ENCODE results near the gene MAN1A1. TPM values are rescaled to one million over a fixed set of nuclear protein-coding genes. Genes with fewer than 3 reads are reported as not detected.

The MAN1A1 gene
- polyA plus RNA-seq, 1 donor (not counting 4 experiments of a cell fraction or from before 2014, with no cell fraction given) = 20.2 TPM

- Histone ChIP-seq H3K9me1 (ENCODE audit: control insufficient read depth, extremely low read depth, insufficient read depth, low read length) (no peaks in the 10 kb centered on the region), H4K20me1 (ENCODE audit: control insufficient read depth, extremely low read depth, insufficient read depth, low read length) (no peaks in the 10 kb centered on the region), H3K4me2 (ENCODE audit: control insufficient read depth, extremely low read depth, insufficient read depth, low read depth, low read length) (no peak overlapping the region), H3K4me3 (ENCODE audit: control insufficient read depth in 2 of 3, extremely low read depth in 1 of 3, insufficient read depth in 2 of 3, low read depth in 1 of 3, low read length in 3 of 3) (no peak overlapping the region), H2AFZ (ENCODE audit: control insufficient read depth, low read length) (no peak overlapping the region), H3K79me2 (ENCODE audit: control insufficient read depth, insufficient read depth, low read length) (no peaks in the 10 kb centered on the region), H3K27ac (ENCODE audit: control insufficient read depth, insufficient read depth, low read length) (no peak overlapping the region), H3K36me3 (ENCODE audit: control insufficient read depth in 2 of 2, extremely low read depth in 1 of 2, insufficient read depth in 2 of 2, low read length in 2 of 2) (no peaks in the 10 kb centered on the region), H3K9ac (ENCODE audit: control insufficient read depth, extremely low read depth, insufficient read depth, low read length) (no peak overlapping the region), H3K27me3 (ENCODE audit: control insufficient read depth, extremely low read depth, insufficient read depth, low read length) (no peaks in the 10 kb centered on the region), H3K4me1 (ENCODE audit: control insufficient read depth, extremely low read depth, insufficient read depth, low read length) (peaks cover 7% of the 10 kb centered on the region), H3K9me3 (ENCODE audit: control insufficient read depth, low read depth, low read length) (no peaks in the 10 kb centered on the region)
- DNase-seq (ENCODE audit: low read depth, low spot score) (no peak), FAIRE-seq (no peak)
- dilution Hi-C loops (cut with MboI; ENCODE audit: extremely low pct_ligation_motif_present, low sequenced_read_pairs) = no loop called here
- no peak for TF ChIP-seq EZH2 (IDR thresholded peaks at IDR 0.05; ENCODE audit: low read length)
- no peak for TF ChIP-seq CTCF (optimal IDR thresholded peaks at IDR 0.05 in 1 of 3, IDR thresholded peaks at IDR 0.05 in 1 of 3, conservative IDR thresholded peaks at IDR 0.05 in 1 of 3; ENCODE audit: extremely low read depth in 1 of 3, insufficient read depth in 2 of 3, low read length in 3 of 3)
These were observed 108.5 kb downstream of the MAN1A1 start for GRCh38 chr6:119241111-119241465.

- TF ChIP-seq CTCF (optimal IDR thresholded peaks at IDR 0.05 in 1 of 3, IDR thresholded peaks at IDR 0.05 in 1 of 3, conservative IDR thresholded peaks at IDR 0.05 in 1 of 3; ENCODE audit: extremely low read depth in 1 of 3, insufficient read depth in 2 of 3, low read length in 3 of 3) = no peak
- TF ChIP-seq EZH2 (IDR thresholded peaks at IDR 0.05; ENCODE audit: low read length) = no peak
These were observed 109.1 kb downstream of the MAN1A1 start for GRCh38 chr6:119240257-119241110.

More at GRCh38 chr6:119240257-119241110, 109.1 kb downstream of the MAN1A1 start:
- Histone ChIP-seq H3K79me2 (ENCODE audit: control insufficient read depth, insufficient read depth, low read length) (no peaks in the 10 kb centered on the region), H3K27ac (ENCODE audit: control insufficient read depth, insufficient read depth, low read length) (no peak overlapping the region), H3K4me2 (ENCODE audit: control insufficient read depth, extremely low read depth, insufficient read depth, low read depth, low read length) (no peak overlapping the region), H3K27me3 (ENCODE audit: control insufficient read depth, extremely low read depth, insufficient read depth, low read length) (no peaks in the 10 kb centered on the region), H3K4me3 (ENCODE audit: control insufficient read depth in 2 of 3, extremely low read depth in 1 of 3, insufficient read depth in 2 of 3, low read depth in 1 of 3, low read length in 3 of 3) (no peak overlapping the region), H4K20me1 (ENCODE audit: control insufficient read depth, extremely low read depth, insufficient read depth, low read length) (no peaks in the 10 kb centered on the region), H3K36me3 (ENCODE audit: control insufficient read depth in 2 of 2, extremely low read depth in 1 of 2, insufficient read depth in 2 of 2, low read length in 2 of 2) (no peaks in the 10 kb centered on the region), H2AFZ (ENCODE audit: control insufficient read depth, low read length) (no peak overlapping the region), H3K4me1 (ENCODE audit: control insufficient read depth, extremely low read depth, insufficient read depth, low read length) (peaks cover 7% of the 10 kb centered on the region), H3K9me3 (ENCODE audit: control insufficient read depth, low read depth, low read length) (no peaks in the 10 kb centered on the region), H3K9me1 (ENCODE audit: control insufficient read depth, extremely low read depth, insufficient read depth, low read length) (no peaks in the 10 kb centered on the region), H3K9ac (ENCODE audit: control insufficient read depth, extremely low read depth, insufficient read depth, low read length) (no peak overlapping the region)
- dilution Hi-C loops (cut with MboI; ENCODE audit: extremely low pct_ligation_motif_present, low sequenced_read_pairs) = no loop called here
- no peak for DNase-seq (ENCODE audit: low read depth, low spot score)
- FAIRE-seq = no peak

Data from keratinocyte (primary cell).